HG03097 (cell line): Measurements from ENCODE around the gene REXO5.
"Not testable (repeated sequence)": the region's sequence is repeated elsewhere in the genome, so short reads cannot be mapped to it uniquely, and the experiment has no call there.

ENCODE experiments used
- ATAC-seq: cut with Tn5 transposase; IDR thresholded peaks from one replicate; pipeline ENCODE4 v1.9.1; 2021; ENCODE audit not compliant: unreplicated experiment, low FRiP score

The REXO5 gene

DNA sequence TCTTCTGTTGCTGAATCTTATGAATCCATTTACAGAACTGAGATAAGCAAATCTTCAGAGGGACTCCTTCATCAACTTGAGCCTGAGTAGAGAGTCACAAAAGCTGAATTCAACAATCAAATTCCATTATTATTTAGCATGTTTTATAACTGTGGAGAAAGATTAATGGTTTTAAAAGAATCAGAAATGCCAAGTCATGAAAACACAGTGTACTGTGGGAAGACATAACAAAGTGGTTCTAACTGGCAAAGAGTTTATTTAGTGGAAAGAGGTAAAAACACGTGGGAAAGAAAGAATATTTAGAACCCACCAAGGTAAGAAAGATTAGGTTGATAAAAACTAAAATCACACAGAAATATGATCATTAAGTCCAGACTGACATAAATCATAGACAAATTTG lies 5.0 kb upstream of the REXO5 start:
- no peak for ATAC-seq

DNA sequence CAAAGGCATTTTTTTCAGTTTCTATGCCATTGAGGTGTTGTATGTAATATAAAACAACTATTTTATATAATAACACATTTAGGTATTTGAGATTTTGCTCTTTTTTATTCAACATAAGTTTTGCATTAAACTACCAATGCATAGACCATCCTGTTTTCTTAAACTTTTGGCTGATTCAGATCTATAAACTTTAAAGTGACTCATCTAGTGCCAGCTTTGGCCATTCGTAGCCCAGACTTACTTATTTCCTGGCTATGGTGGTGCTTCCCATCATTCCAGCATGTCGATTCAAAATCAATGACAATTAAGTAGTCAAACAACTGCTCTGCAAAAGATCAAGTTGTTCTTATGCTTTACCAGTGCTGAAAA lies 3.2 kb upstream of the REXO5 start:
- no peak for ATAC-seq

DNA sequence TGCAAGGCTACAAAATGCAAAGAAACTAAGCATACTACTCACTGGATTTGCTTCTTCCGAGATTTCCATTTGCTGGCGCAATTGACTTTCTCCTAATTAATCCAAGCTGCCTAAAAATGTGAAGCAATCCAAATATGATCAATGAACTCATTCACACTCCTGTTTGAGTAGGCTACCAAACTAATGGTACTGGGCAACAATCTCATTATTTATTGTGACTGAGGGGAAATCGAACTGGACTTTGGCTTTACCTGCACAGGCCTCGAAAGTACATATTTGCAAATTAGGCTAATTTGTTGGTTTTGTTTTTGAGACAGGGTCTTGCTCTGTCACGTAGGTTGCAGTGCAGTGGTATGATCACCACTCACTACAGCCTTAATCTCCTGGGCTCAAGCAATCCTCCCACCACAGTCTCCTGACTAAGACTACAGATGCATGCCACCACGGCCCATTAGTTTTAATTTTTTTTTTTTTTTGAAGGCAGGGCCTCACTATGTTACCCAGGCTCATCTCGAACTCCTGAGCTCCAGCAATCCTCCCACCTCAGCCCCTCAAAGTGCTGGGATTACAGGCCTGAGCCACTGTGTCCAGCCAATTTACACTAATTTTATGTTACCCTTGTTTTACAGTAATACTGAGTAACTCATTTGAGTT lies 2.6 kb upstream of the REXO5 start:
- ATAC-seq, result no peak

DNA sequence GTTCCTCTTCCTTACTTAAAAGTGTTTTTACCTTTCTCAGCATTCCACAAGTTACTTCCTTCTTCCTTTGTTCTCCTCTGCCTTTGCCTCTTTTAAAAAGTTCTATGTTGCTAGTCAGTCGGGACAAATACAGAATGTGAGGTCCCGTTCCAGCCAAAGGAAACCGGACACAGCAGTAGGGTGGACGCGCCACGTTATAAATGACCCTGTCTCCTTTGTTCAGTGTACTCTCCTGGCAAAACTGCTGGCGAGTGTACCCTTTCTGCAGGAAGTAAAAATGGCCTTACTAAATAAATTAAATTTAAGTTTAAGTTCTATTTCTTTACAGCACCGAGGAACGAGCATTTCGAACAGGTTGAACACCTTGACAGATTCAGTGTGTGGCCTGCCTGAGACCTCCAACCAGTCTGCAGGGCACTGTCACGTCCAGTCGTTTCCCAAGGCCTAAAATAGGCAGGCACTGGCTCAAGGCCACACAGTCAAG lies 601 bp upstream of the REXO5 start:
- ATAC-seq, result not testable (repeated sequence)

DNA sequence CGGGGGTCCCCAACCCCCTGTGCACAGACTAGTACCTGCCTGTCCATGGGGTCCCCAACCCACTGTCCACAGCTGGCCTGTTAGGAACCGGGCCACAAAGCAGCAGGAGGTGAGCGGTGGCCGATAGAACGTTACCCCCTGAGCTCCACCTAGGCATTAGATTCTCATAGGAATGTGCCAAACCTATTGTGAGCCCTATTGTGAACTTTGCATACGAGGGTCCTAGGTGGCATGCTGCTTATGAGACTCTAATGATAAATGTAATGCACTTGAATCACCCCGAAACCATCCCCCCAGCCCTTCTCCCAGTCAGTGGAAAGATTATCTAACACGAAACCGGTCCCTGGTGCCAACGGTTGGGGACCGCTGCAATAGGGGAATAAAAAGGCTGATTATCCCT lies 1.5 kb downstream of the REXO5 start:
- no peak for ATAC-seq

DNA sequence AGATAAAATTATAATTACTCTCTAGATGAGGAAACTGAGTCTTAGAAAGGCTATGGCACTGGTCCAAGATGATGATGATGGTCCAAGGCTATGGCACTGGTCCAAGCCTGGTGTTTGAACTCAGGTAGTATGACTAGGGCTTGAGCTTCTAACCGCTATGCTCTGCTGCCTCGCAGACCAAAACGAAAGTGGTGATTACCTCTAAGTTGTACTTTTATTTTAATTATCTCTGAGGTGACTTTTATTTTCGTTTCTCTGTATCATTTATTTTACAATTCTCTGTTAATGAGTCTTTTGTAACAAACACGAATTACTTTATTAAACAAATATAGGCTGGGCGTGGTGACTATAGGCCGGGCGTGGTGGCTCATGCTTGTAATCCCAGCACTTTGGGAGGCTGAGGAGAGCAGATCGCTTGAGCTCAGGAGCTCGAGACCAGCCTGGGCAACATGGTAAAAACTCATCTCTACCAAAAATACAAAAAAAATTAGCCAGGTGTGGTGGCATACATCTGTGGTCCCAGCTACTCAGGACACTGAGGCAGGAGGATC lies 5.6 kb downstream of the REXO5 start:
- no peak for ATAC-seq

DNA sequence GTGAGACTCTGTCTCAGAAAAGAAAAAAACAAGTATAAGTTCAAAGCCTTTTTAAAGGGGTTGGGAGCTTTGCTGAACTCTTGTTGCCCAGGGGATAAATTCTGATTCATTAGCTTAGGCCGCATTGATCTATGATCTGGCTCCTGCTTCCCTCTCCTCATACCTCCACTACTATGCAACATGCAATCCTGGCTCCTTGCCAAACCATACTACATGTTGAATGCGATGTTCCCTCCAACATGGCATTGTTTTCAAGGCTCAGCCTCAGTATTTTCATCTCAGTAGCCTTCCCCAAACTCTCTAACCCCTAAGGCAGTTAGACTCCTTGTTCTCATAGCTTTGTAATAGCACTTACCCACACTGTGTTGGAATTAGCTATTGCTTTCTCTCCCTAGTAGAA lies 6.2 kb downstream of the REXO5 start:
- ATAC-seq, result no peak

DNA sequence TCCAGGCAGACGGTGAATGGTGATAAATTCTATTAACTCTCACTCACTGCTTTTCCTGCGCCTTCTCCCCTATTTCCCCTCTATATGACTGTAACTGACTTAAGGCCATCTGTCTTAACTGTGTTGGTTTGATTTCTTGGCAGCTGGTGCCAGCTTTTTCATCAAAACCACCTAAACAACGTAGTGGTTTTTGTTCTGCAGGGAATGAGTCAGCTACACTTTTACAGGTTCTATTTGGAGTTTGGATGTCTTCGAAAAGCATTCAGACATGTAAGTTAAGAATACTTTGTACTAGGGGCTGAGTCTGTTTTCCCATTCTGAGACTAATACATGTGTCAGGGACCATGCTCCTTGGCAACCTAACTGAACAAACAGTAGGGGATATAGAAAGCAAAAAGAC lies 8.5 kb downstream of the REXO5 start:
- no peak for ATAC-seq

DNA sequence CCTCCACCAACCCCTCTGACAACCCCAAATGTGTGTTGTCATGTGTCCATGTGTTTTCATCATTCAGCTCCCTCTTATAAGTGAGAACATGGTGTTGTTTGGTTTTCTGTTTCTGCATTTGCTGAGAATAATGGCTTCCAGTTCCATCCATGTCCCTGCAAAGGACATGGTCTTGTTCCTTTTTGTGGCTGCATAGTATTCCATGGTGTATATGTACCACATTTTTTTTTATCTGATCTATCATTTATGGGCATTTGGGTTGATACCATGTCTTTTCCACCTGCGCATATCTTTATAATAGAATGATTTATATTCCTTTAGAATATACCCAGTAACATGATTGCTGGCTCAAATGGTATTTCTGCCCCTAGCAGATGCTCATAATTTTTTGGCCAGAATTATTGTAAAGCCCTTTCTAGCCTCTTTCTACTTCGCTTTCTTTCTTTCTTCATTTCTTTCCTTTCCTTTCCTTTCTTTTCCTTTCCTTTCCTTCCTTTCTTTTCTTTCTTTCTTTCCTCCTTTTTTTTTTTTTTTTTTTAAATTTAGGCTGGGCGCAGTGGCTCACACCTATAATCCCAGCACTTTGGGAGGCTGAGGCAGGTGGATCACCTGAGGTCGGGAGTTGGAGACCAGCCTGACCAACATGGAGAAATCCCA lies 12.7 kb downstream of the REXO5 start:
- no peak for ATAC-seq

DNA sequence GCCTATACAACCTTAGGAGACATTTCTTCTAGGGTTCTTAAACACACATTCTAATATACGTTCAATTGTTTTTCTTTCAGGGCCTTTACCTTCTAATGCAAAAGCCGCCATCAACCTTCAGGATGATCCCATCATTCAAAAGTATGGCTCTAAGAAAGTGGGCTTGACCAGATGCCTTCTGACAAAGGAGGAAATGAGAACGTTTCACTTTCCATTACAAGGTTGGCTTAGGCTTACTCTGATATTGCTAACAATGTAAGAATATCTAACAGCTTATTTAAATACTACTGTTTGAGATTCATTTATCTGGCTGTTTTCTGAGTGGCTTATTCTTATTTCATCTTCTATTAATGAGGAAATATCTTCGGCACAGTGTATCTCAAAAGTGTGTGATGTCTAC lies 15.4 kb downstream of the REXO5 start:
- no peak for ATAC-seq

DNA sequence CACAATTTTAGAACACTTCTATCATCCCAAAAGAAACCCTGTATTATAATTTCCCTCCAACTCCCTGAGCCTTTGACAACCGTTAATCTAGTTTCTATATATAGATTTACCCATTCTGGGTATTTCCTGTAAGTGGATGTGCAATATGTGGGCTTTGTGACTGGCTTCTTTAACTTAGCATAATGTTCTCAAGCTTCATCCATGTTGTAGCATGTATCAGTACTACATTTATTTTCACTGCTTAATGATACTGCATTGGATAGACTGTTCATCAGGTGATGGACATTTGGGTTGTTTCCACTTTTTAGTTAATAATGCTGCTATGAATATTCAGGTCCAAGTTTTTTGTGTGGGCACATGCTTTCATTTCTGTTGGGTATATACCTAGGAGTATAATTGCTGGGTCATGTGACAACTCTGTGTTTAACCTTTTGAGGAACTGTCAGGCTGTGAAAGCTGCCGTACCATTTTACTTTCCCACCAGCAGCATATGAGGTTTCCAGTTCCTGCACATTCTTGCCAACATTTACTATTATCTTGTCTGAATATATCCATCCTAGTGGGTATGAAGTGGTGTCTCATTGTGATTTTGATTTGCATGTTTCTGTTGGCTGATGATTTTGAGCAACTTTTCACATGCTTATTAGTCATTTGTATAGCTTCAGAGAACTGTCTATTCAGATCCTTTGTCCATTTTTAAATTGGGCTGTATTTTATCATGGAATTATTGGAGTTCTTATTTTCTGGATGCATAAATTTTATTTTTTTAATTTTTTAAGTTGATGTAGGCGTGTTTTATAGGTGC lies 16.4 kb downstream of the REXO5 start:
- ATAC-seq, result no peak

DNA sequence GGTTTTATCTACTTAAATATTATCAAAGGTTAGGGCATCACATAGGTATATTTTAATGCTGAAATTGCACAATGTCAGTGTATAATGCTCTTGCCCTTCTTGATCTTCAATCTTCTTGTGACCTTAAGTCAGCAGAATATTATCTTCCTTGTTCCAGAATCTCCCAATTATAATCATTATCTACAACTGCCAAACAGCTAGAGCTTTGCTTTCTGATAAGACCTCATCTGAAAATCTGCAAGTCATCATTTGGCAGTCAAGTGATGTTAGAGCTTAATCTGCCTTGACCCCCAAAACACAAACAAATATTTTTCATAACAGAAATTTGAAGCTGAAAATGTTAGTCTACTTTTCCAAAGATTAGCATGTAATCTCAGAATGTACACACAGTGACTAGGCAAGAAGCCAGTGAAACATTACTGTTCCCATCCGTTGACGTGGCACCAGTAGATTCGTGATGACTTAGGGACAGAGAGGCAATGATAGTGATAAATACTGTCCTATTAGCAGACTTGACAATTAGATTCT lies 19.8 kb downstream of the REXO5 start:
- ATAC-seq, result no peak

DNA sequence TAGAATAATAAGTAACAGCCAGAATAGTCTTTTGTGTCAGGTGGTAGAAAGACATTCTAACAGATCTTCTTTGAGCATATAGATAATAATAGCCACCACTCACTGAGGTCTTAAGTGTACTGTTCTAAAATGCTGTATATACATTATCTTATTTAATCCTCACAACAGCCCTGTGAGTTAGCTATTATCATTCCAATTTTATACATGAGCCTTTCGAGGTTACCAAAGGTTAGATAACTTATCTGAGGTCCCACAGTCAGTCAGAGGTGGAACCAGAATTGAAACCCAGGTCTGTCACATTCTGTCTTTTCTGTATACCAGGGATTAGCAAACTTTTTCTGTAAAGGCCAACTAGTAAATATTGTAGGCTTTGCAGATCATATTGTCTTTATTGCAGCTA lies 23.2 kb downstream of the REXO5 start:
- no peak for ATAC-seq

DNA sequence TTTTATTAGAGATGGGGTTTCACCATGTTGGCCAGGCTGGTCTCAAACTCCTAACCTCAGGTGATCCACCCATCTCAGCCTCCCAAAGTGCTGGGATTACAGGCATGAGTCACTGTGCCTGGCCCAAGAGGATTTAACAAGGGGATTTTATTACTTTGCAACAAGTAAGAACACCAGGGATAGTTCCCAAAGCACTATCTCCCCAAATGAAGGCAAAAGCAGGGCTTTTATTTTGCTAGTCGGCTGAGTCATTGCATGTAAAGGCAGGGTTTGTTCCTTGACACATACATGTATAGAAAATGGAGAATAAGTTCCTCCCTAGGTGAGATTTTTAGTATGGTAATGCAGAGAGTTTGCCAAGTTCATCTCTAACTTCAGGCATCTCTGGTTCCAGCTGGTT lies 24.0 kb downstream of the REXO5 start:
- ATAC-seq, result no peak

DNA sequence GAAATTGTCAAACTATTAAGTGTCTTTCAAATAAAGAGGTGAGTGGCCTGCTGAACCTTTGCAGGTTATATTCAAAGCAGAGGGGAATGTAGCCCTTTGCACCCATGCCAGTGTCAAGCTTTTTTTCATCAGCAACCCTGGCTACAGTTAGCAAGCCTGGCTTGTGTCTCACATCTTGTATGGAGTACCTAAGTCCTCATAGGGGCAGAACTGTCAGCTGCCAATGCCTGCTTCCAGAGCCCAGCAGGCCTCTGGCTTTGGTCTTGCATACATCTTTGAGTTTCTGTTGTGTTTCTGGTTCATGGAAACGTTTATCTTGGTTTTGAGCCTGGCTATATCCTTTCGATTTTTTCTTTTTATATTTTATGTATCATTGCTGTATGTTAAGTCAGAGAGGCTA lies 26.8 kb downstream of the REXO5 start:
- no peak for ATAC-seq

DNA sequence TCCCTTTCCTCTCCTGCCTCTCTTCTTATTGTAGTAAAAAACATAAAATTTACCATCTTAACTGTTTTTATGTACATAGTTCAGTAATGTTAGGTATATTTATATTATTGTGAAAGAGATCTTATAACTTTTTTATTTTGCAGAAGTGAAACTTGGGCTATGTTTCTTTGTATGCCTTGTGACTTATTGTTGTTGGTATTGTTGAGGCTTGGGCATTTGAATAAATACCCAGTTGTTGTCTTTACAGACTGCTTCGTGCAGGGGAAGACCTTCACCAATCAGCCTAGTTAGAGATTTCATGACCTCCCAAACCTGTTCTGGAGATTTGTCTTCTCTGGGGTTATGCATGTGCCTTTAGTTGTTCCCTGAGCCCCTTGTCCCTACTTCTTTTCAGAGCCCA lies 31.9 kb downstream of the REXO5 start:
- ATAC-seq, result no peak

DNA sequence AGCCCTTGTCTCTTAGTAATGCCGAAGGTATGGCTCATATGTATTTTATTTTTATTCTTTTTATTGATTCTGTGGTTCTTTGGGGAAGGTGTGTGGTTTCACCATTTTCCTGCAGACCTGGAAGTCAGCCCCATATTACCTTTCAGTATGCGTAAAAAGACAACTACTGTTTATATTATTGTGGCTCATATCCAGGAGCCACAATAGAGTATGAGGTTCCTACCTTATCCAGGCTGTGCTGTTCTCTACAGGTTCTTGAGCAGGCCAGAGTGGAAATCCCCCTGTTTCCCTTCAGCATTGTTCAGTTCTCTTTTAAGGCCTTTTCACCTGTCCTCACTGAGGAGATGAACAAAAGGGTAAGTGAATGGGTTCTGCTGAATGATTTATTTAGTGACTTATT lies 33.2 kb downstream of the REXO5 start:
- ATAC-seq, result no peak

DNA sequence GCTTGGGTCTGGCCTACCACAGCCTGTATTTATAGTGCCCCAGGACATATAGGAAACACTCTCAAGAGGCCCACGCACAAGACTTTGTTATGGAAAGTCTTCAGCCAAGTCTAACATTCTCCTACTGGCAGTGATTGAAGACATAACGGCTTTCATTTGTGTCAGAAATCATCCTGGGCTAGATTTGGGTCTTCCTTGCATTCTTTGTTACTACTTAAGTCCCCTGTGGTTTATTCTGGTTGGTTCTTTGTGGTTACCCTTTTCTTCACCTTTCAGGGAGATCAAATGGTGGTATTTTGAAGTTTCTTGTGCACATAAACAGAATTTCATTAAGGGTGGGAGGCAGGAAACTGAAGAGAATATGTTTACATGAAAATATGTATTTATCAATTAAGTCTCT lies 37.7 kb downstream of the REXO5 start:
- no peak for ATAC-seq

DNA sequence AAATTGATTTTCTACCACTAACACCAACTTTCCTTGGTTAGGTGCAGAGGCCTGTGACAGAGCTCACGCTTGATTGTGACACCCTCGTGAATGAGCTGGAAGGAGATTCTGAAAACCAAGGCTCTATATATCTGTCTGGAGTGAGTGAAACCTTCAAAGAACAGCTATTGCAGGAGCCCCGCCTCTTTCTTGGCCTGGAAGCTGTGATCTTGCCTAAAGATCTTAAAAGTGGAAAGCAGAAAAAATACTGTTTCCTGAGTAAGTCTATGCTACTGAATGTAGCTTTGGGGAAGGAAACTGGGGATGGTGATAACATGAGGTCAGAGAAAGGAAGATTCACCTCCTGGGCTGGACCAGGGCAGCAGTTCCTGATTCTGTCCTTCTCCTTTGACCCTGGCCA lies 38.3 kb downstream of the REXO5 start:
- no peak for ATAC-seq

DNA sequence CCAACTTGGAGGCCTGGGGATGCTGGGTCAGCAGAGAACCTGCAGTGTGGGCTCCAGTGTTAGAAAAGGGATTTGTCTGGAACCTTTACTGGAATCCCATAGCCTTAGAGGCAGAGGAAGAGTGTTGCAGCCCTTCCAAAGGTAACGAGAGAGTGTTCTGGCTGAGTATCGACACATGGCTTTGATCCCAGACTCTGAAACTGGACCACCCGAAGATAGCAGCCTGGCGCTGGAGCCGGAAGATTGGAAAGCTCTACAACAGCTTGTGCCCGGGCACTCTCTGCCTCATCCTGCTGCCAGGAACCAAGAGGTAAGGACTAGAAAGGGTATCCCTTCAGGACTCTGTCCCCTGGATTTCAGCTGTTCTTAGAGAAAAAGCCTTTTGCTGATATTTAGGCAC lies 39.7 kb downstream of the REXO5 start:
- no peak for ATAC-seq

DNA sequence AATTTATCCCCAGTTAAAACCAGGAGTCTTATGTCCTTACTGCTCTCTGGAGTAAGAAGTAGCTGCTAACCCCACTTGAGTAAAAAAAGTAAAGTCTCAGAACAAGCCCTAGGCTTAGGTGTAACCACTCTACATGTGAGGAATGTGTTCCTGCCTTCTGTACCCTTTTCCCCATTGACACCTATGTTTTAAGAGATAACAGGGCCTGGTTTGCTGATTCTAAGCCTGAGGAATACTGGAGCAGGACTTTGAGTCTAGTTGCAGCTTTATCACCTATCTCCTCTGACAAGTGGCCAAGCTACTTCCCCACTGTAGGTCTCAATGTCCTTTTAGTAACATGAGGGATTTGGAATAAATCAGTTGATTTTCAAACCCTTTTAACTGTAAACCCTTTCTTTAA lies 40.2 kb downstream of the REXO5 start:
- ATAC-seq, result no peak
